SK-N-SH (cell line): ENCODE measurements around the gene PDE11A.

Experiments used
- CTCF ChIP-seq: fragments of 200-600 bp; sonication (generic); IDR thresholded peaks from 2 replicates; pipeline ENCODE4 v1.6.1; 2017; ENCODE audit warnings: antibody characterized with exemption, mild to moderate bottlenecking, moderate library complexity
- EZH2phosphoT487 ChIP-seq: fragments of 200-600 bp; sonication (generic); IDR thresholded peaks from 2 replicates; pipeline ENCODE4 v1.6.1; 2017; ENCODE audit warnings: low read depth, mixed run types, mild to moderate bottlenecking, antibody characterized with exemption, moderate library complexity, borderline replicate concordance
- JUND ChIP-seq: IDR thresholded peaks from 2 replicates; pipeline ENCODE4 v1.4.0; 2012
- NFIC ChIP-seq: IDR thresholded peaks from 2 replicates; pipeline ENCODE4 v1.4.0; 2012; ENCODE audit warnings: borderline replicate concordance
- REST ChIP-seq: IDR thresholded peaks from 2 replicates; pipeline ENCODE4 v1.6.1; 2012; ENCODE audit warnings: mild to moderate bottlenecking, low read depth, low read length, moderate library complexity
- SIN3A ChIP-seq: IDR thresholded peaks from 2 replicates; pipeline ENCODE4 v1.6.1; 2012; ENCODE audit warnings: low read depth, mild to moderate bottlenecking, low read length, moderate library complexity, borderline replicate concordance
- USF1 ChIP-seq: IDR thresholded peaks from 2 replicates; pipeline ENCODE4 v1.4.0; 2012; ENCODE audit warnings: low read depth, borderline replicate concordance
- USF2 ChIP-seq: fragments of 150-350 bp; IDR thresholded peaks from 2 replicates; pipeline ENCODE4 v1.6.1; 2017; ENCODE audit warnings: antibody characterized with exemption, low read length, low read depth, borderline replicate concordance
- YY1 ChIP-seq: IDR thresholded peaks from 2 replicates; pipeline ENCODE4 v1.4.0; 2012; ENCODE audit warnings: low read depth, mild to moderate bottlenecking

GRCh38 chr2:177611310-177611886, 461.2 kb downstream of the PDE11A start:
- TF ChIP-seq JUND (no peak), CTCF (no peak), NFIC (no peak), SIN3A (no peak), USF1 (no peak), REST (no peak), EZH2phosphoT487 (no peak), YY1 (no peak), USF2 (no peak)
